Adrenal gland (tissue), 12 donors: ENCODE results near the gene CEP164. TPM values are rescaled to one million over a fixed set of nuclear protein-coding genes. Genes with fewer than 3 reads are reported as not detected.
"Not testable (repeated sequence)": the region's sequence is repeated elsewhere in the genome, so short reads cannot be mapped to it uniquely, and the experiment has no call there.

Experiments used
- DNase-seq, 7 donors: peaks; one replicate each; pipeline ENCODE4 v3.0.0-alpha.2; 2019 to 2020
- H3K27ac ChIP-seq, 5 donors: fragments of 200-600 bp; sonication (generic) in 4 of 5; 1 replicate in 3 of 5; 2 replicates in 2 of 5; pipeline versions ENCODE4 v1.5.1 to v1.8.0; 2016 to 2020; ENCODE audit warnings: mild to moderate bottlenecking in 1 of 5
- H3K27me3 ChIP-seq: fragments of 200-600 bp; 2 replicates; pipeline ENCODE4 v1.8.0; 2021
- H3K36me3 ChIP-seq, 2 donors: fragments of 200-600 bp; replicated peaks in 1 of 2; 1 replicate in 1 of 2; 2 replicates in 1 of 2; pipeline versions ENCODE4 v1.5.1 to v1.8.0; 2018 to 2022
- H3K4me1 ChIP-seq, 2 donors: fragments of 200-600 bp; replicated peaks in 1 of 2; 1 replicate in 1 of 2; 2 replicates in 1 of 2; pipeline versions ENCODE4 v1.5.1 to v1.8.0; 2018 to 2021
- H3K4me3 ChIP-seq, 4 donors: fragments of 200-600 bp; sonication (generic) in 3 of 4; one replicate each; pipeline ENCODE4 v1.5.1; 2016 to 2018
- H3K9me3 ChIP-seq, 3 donors: fragments of 200-600 bp; sonication (generic) in 1 of 3; replicated peaks in 1 of 3; 1 replicate in 2 of 3; 2 replicates in 1 of 3; pipeline versions ENCODE4 v1.5.1 to v1.8.0; 2016 to 2021
- POLR2A ChIP-seq, 2 donors: fragments of 450-650 bp; IDR thresholded peaks; one replicate each; pipeline ENCODE4 v1.6.1; 2017; ENCODE audit warnings: antibody characterized with exemption in 2 of 2, mild to moderate bottlenecking in 2 of 2, moderate library complexity in 1 of 2
- WGBS, 4 donors: extraction: QIAGEN DNeasy Blood & Tissue Kit in 2 of 4; methylation state at CpG; one replicate each; pipeline versions ENCODE4 v1.1.5 to v1.1.7; 2013 to 2017; 5-methylcytosine and 5-hydroxymethylcytosine counted together
- intact Hi-C, 2 donors: fragments of 100-400 bp; cut with DNase I; formaldehyde crosslinking; loops; one replicate each; pipeline versions ENCODE4 v1.14.1 to v1.15.0; 2022 to 2023
- polyA plus RNA-seq, 3 donors: library from polyadenylated mRNA; stranded (reverse); fragments of 200-250 nt in 2 of 3; fragments of 350-450 nt in 1 of 3; fragmentation: Illumina TruSeq in 1 of 3; extraction: RNeasy Lipid Tissue Mini Kit (QIAGEN cat#74804) in 1 of 3; gene quantifications; one replicate each; pipeline ENCODE4 v1.2.3, GENCODE V29; 2013 to 2014
- total RNA-seq, 9 donors: library from RNA; depleted of rRNA in 4 of 9; stranded (reverse); fragments of >200 nt in 4 of 9; fragments of 120-200 nt in 1 of 9; fragmentation: NEBNext Ultra II Directional in 1 of 9; extraction: Animal tissue kit (Norgen Biotek cat#: 25700) in 1 of 9; gene quantifications; one replicate each; pipeline versions ENCODE4 v1.1.0 to v1.2.4, GENCODE V29; 2013 to 2023
- TF ChIP-seq, protein P1 (sequence below), 6 experiments: fragments of 450-650 bp in 4 of 6; fragments of 200-600 bp in 2 of 6; sonication (generic) in 1 of 6; IDR thresholded peaks; 1 replicate in 5 of 6; 2 replicates in 1 of 6; pipeline versions ENCODE4 v1.5.1 to v1.8.0; 2016 to 2021; ENCODE audit warnings: antibody characterized with exemption in 6 of 6, mild to moderate bottlenecking in 2 of 6, moderate library complexity in 1 of 6
- donor health status: healthy with polysubstance abuse.
- donor health status: Bipolar disorder and iron deficiency.
- donor health status: DM: yes; HTN: yes; CAD: no.
- donor health status: DM: no; HTN: no; CAD: no.
- donor health status: DM: no; HTN: no; CAD: no.
- donor health status: DM: yes; HTN: yes; CAD: no.

Gene CEP164
- total and polyA plus RNA-seq, 12 donors = 10.6 to 82.9 (median 24.1) TPM

DNA sequence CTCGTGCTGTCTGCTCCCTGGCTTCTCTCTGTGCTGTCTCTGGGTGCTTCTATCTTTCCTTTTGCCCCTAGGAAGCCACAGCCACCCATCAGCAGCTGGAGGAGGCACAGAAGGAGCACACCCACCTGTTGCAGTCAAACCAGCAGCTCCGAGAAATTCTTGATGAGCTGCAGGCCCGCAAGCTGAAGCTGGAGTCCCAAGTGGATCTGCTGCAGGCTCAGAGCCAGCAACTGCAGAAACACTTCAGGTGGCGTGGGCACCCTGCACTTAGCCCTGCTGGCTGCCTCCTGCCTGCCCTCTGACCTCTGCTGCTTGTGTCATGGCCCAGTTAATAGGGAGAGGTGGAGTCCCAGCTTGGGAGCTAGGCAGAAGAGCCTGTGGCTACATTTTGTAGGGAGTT is 67.8 kb downstream of the CEP164 start:
- Histone ChIP-seq H3K9me3 (no peaks in the 10 kb centered on the region), H3K4me3 (no peak overlapping the region), H3K27me3 (no peaks in the 10 kb centered on the region), H3K4me1 (no peaks in the 10 kb centered on the region), H3K27ac (no peak overlapping the region), H3K36me3 (peaks cover 0 to 74% of the 10 kb centered on the region in 2 donors)
- no peak for DNase-seq
- TF ChIP-seq, protein P1, sequence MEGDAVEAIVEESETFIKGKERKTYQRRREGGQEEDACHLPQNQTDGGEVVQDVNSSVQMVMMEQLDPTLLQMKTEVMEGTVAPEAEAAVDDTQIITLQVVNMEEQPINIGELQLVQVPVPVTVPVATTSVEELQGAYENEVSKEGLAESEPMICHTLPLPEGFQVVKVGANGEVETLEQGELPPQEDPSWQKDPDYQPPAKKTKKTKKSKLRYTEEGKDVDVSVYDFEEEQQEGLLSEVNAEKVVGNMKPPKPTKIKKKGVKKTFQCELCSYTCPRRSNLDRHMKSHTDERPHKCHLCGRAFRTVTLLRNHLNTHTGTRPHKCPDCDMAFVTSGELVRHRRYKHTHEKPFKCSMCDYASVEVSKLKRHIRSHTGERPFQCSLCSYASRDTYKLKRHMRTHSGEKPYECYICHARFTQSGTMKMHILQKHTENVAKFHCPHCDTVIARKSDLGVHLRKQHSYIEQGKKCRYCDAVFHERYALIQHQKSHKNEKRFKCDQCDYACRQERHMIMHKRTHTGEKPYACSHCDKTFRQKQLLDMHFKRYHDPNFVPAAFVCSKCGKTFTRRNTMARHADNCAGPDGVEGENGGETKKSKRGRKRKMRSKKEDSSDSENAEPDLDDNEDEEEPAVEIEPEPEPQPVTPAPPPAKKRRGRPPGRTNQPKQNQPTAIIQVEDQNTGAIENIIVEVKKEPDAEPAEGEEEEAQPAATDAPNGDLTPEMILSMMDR (IDR thresholded peaks at IDR 0.05) = no peak
- no peak for TF ChIP-seq POLR2A (IDR thresholded peaks at IDR 0.05)
- WGBS, 4 donors = 89 to 95% (median 93%) methylated on average over 4 of the region's 4 CpGs
- intact Hi-C loops = no loop called here

DNA sequence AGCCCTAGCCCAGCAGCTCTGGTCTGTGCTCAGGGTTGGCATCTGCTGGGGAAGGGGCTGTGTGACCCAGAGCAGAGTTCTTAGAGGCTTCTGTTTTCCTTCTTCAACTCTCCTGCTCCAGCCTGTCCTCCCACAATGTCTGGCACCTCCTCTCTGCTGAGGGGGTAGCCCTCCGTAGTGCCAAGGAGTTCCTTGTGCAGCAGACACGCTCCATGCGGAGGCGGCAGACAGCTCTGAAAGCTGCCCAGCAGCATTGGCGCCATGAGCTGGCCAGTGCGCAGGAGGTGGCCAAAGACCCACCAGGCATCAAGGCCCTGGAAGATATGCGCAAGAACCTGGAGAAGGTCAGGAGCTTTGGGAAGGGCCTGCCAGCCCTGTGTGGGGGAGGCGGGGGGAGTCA is 69.3 kb downstream of the CEP164 start:
- Histone ChIP-seq H3K27ac (no peak overlapping the region), H3K27me3 (no peaks in the 10 kb centered on the region), H3K4me1 (no peaks in the 10 kb centered on the region), H3K4me3 (no peak overlapping the region), H3K36me3 (peaks cover 0 to 59% of the 10 kb centered on the region in 2 donors), H3K9me3 (no peaks in the 10 kb centered on the region)
- intact Hi-C loops = no loop called here
- no peak for DNase-seq
- WGBS, 4 donors = 98% methylated on average over 7 to 8 of the region's 8 CpGs
- no peak for TF ChIP-seq POLR2A (IDR thresholded peaks at IDR 0.05)
- TF ChIP-seq, protein P1 (IDR thresholded peaks at IDR 0.05) = no peak

DNA sequence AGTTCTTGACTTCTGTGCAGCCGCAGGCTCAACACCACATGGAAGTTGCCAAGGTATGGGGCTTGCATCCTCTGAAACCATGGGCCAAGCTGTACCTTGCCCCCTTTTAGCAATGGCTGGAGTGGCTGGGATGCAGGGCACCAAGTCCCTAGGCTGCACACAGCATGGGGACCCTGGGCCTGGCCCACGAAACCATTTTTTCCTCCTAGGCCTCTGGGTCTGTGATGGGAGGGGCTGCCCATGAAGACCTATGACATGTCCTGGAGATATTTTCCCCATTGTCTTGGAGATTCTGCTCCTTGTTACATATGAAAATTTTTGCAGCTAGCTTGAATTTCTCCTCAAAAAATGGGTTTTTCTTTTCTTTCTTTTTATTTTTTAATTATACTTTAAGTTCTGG is 71.0 kb downstream of the CEP164 start:
- intact Hi-C loops, H3K9me3 ChIP-seq, DNase-seq, H3K27me3 ChIP-seq, H3K4me1 ChIP-seq, H3K27ac ChIP-seq, H3K4me3 ChIP-seq: not testable (repeated sequence)
- WGBS, 4 donors = 96 to 100% (median 98%) methylated on average over 2 of the region's 2 CpGs
- peaks cover 0 to 43% of the 10 kb centered on the region in 2 donors for H3K36me3 ChIP-seq

DNA sequence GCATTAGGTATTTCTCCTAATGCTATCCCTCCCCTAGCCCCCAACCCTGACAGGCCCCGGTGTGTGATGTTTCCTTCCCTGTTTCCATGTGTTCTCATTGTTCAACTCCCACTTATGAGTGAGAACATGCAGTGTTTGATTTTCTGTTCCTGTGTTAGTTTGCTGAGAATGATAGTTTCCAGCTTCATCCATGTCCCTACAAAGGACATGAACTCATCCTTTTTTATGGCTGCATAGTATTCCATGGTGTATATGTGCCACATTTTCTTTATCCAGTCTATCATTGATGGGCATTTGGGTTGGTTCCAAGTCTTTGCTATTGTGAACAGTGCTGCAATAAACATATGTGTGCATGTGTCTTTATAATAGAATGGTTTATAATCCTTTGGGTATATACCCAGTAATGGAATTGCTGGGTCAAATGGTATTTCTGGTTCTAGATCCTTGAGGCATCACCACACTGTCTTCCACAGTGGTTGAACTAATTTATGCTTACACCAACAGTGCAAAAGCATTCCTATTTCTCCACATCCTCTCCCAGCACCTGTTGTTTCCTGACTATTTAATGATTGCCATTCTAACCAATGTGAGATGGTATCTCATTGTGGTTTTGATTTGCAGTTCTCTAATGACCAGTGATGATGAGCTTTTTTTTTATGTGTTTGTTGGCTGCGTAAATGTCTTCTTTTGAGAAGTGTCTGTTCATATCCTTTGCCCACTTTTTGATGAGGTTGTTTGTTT is 71.6 kb downstream of the CEP164 start:
- H3K9me3 ChIP-seq, H3K27me3 ChIP-seq, H3K4me1 ChIP-seq, DNase-seq, H3K27ac ChIP-seq, H3K4me3 ChIP-seq, intact Hi-C loops: not testable (repeated sequence)
- peaks cover 0 to 37% of the 10 kb centered on the region in 2 donors for H3K36me3 ChIP-seq
- WGBS, 4 donors = 96 to 100% (median 96%) methylated on average over 2 of the region's 2 CpGs

DNA sequence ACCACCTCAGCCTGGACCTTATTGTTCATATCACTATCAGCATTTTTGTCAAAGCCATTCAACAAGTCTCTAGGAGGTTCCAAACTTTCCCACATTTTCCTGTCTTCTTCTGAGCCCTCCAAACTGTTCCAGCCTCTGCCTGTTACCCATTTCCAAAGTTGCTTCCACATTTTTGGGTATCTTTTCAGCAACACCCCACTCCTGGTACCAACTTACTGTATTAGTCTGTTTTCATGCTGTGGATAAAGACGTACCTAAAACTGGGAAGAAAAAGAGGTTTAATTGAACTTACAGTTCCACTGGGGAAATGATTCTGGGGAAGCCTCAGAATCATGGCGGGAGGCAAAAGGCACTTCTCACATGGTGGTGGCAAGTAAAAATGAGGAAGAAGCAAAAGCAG is 78.2 kb downstream of the CEP164 start:
- H3K9me3 ChIP-seq, H3K27me3 ChIP-seq, H3K4me3 ChIP-seq, intact Hi-C loops, DNase-seq, H3K4me1 ChIP-seq, H3K27ac ChIP-seq: not testable (repeated sequence)
- 94 to 100% (median 99%) methylated on average over 2 of the region's 2 CpGs for WGBS, 4 donors
- H3K36me3 ChIP-seq = peaks cover 0 to 40% of the 10 kb centered on the region in 2 donors

DNA sequence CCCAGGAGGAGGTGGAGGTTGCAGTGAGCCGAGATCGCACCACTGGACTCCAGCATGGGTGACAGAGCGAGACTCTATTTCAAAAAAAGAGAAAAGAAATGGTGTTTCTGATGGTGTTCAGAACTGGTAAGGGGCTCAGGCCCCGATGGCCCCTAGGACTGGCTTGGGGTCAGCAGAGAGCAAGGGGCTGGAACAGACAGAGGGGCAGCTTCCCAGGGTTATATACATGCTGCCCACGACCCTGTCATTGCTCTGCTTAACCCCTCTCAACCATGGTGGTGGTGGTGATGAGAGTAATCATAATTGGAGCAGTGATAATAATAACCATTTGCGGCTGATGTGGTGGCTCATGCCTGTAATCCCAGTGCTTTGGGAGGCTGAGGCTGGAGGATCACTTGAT is 79.4 kb downstream of the CEP164 start:
- H3K4me1 ChIP-seq = no peaks in the 10 kb centered on the region
- DNase-seq = no peak
- WGBS, 4 donors = 93 to 99% (median 96%) methylated on average over 6 of the region's 6 CpGs
- H3K4me3 ChIP-seq = no peak overlapping the region
- no peak overlapping the region for H3K27ac ChIP-seq
- no peaks in the 10 kb centered on the region for H3K27me3 ChIP-seq
- H3K36me3 ChIP-seq = peaks cover 0 to 45% of the 10 kb centered on the region in 2 donors
- intact Hi-C loops = no loop called here
- TF ChIP-seq POLR2A (IDR thresholded peaks at IDR 0.05) = no peak
- TF ChIP-seq, protein P1 (IDR thresholded peaks at IDR 0.05) = no peak
- no peaks in the 10 kb centered on the region for H3K9me3 ChIP-seq
